ENCODE results near the gene GPHN. TPM values are rescaled to one million over a fixed set of nuclear protein-coding genes. Genes with fewer than 3 reads are reported as not detected.

The GPHN gene
- total and polyA plus RNA-seq, 4 donors, result 9.1 to 57.6 (median 33.9) TPM

DNA sequence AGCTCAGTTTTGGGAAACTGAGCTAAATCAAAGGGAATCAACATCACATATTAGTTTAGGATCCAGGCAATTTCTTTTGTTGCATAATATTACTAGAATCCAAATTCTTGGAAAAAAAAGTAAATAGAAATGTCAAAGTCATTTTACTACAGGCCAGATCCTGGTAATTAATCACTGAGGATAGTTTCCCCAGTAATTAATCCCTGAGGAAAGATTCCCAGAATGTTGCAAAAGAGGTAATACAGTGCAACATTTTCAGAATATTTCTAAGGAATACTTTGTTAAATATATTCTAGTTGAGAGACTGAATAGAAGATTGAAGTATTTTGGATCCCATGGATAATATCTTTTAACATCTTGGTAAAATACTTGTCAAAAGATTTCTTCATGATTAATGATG is 474.3 kb downstream of the GPHN start:
- Histone ChIP-seq H3K27ac (ENCODE audit: low read depth in 1 of 2, low read length in 1 of 2) (no peak overlapping the region), H3K9ac (ENCODE audit: insufficient read depth in 1 of 2, low read length in 2 of 2) (no peak overlapping the region), H3K27me3 (ENCODE audit: control insufficient read depth in 3 of 3, insufficient read depth in 3 of 3, low read length in 2 of 3) (no peaks in the 10 kb centered on the region), H3K4me1 (ENCODE audit: control insufficient read depth in 5 of 5, insufficient read depth in 5 of 5, low read length in 5 of 5) (no peaks in the 10 kb centered on the region), H3K9me3 (ENCODE audit: control insufficient read depth in 4 of 4, insufficient read depth in 3 of 4, low read length in 3 of 4) (no peaks in the 10 kb centered on the region), H3K4me3 (no peak overlapping the region), H3K36me3 (ENCODE audit: control insufficient read depth in 4 of 4, insufficient read depth in 4 of 4, low read length in 4 of 4) (peaks cover 0 to 4% (median 0%) of the 10 kb centered on the region in 4 donors)
- DNase-seq (no peak), ATAC-seq (ENCODE audit: insufficient read depth, low FRiP score) (no peak)
- TF ChIP-seq, protein P1, sequence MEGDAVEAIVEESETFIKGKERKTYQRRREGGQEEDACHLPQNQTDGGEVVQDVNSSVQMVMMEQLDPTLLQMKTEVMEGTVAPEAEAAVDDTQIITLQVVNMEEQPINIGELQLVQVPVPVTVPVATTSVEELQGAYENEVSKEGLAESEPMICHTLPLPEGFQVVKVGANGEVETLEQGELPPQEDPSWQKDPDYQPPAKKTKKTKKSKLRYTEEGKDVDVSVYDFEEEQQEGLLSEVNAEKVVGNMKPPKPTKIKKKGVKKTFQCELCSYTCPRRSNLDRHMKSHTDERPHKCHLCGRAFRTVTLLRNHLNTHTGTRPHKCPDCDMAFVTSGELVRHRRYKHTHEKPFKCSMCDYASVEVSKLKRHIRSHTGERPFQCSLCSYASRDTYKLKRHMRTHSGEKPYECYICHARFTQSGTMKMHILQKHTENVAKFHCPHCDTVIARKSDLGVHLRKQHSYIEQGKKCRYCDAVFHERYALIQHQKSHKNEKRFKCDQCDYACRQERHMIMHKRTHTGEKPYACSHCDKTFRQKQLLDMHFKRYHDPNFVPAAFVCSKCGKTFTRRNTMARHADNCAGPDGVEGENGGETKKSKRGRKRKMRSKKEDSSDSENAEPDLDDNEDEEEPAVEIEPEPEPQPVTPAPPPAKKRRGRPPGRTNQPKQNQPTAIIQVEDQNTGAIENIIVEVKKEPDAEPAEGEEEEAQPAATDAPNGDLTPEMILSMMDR (IDR thresholded peaks at IDR 0.05; ENCODE audit: control extremely low read depth, extremely low read depth), result no peak

- H3K27me3 ChIP-seq (ENCODE audit: control insufficient read depth in 3 of 3, insufficient read depth in 3 of 3, low read length in 2 of 3), result no peaks in the 10 kb centered on the region
- H3K4me3 ChIP-seq, result no peak overlapping the region
- peaks cover 0 to 3% (median 0%) of the 10 kb centered on the region in 4 donors for H3K36me3 ChIP-seq (ENCODE audit: control insufficient read depth in 4 of 4, insufficient read depth in 4 of 4, low read length in 4 of 4)
- H3K4me1 ChIP-seq (ENCODE audit: control insufficient read depth in 5 of 5, insufficient read depth in 5 of 5, low read length in 5 of 5), result no peaks in the 10 kb centered on the region
- H3K9me3 ChIP-seq (ENCODE audit: control insufficient read depth in 4 of 4, insufficient read depth in 3 of 4, low read length in 3 of 4), result no peaks in the 10 kb centered on the region
- ATAC-seq (ENCODE audit: insufficient read depth, low FRiP score), result no peak
- no peak for DNase-seq
- H3K9ac ChIP-seq (ENCODE audit: insufficient read depth in 1 of 2, low read length in 2 of 2), result no peak overlapping the region
- TF ChIP-seq, protein P1 (IDR thresholded peaks at IDR 0.05; ENCODE audit: control extremely low read depth, extremely low read depth), result no peak
- no peak overlapping the region for H3K27ac ChIP-seq (ENCODE audit: low read depth in 1 of 2, low read length in 1 of 2)
- WGBS, 2 donors, result 89 to 93% methylated on average over 2 of the region's 2 CpGs
Observed at GRCh38 chr14:66992776-66993175, 484.8 kb downstream of the GPHN start.

- no peak overlapping the region for H3K4me3 ChIP-seq
- no peak for DNase-seq
- no peak for ATAC-seq (ENCODE audit: insufficient read depth, low FRiP score)
- H3K36me3 ChIP-seq (ENCODE audit: control insufficient read depth in 4 of 4, insufficient read depth in 4 of 4, low read length in 4 of 4), result no peaks in the 10 kb centered on the region
- no peak overlapping the region for H3K27ac ChIP-seq (ENCODE audit: low read depth in 1 of 2, low read length in 1 of 2)
- H3K4me1 ChIP-seq (ENCODE audit: control insufficient read depth in 5 of 5, insufficient read depth in 5 of 5, low read length in 5 of 5), result no peaks in the 10 kb centered on the region
- no peaks in the 10 kb centered on the region for H3K27me3 ChIP-seq (ENCODE audit: control insufficient read depth in 3 of 3, insufficient read depth in 3 of 3, low read length in 2 of 3)
- TF ChIP-seq, protein P1 (IDR thresholded peaks at IDR 0.05; ENCODE audit: control extremely low read depth, extremely low read depth), result no peak
- 73 to 93% methylated on average over 1 of the region's 1 CpG for WGBS, 2 donors
- no peaks in the 10 kb centered on the region for H3K9me3 ChIP-seq (ENCODE audit: control insufficient read depth in 4 of 4, insufficient read depth in 3 of 4, low read length in 3 of 4)
- no peak overlapping the region for H3K9ac ChIP-seq (ENCODE audit: insufficient read depth in 1 of 2, low read length in 2 of 2)
Observed at GRCh38 chr14:66993512-66993911, 485.6 kb downstream of the GPHN start.

DNA sequence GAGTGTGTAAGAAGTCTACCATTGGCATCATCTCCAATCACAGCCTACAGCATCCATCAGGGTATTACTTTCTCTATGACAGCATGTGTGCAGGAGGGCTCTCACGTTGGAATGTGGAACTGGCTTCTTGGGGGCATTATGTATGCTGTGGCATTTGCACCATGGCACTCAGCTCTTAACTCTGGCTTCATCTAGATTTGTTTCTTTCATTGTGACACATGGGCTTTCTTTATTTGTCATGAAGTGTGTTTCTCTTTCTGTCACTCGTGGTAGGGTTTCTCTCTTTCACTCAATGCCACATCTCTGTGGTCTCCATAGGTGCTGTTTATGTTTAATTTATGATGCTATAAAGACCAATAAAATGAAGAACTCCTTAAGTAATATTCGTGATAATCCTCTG is 490.1 kb downstream of the GPHN start:
- ATAC-seq (ENCODE audit: insufficient read depth, low FRiP score) (no peak), DNase-seq (no peak)
- 86 to 91% methylated on average over 3 of the region's 3 CpGs for WGBS, 2 donors
- Histone ChIP-seq H3K4me3 (no peak overlapping the region), H3K4me1 (ENCODE audit: control insufficient read depth in 5 of 5, insufficient read depth in 5 of 5, low read length in 5 of 5) (no peaks in the 10 kb centered on the region), H3K9me3 (ENCODE audit: control insufficient read depth in 4 of 4, insufficient read depth in 3 of 4, low read length in 3 of 4) (no peaks in the 10 kb centered on the region), H3K9ac (ENCODE audit: insufficient read depth in 1 of 2, low read length in 2 of 2) (no peak overlapping the region), H3K36me3 (ENCODE audit: control insufficient read depth in 4 of 4, insufficient read depth in 4 of 4, low read length in 4 of 4) (no peaks in the 10 kb centered on the region), H3K27me3 (ENCODE audit: control insufficient read depth in 3 of 3, insufficient read depth in 3 of 3, low read length in 2 of 3) (no peaks in the 10 kb centered on the region), H3K27ac (ENCODE audit: low read depth in 1 of 2, low read length in 1 of 2) (no peak overlapping the region)
- TF ChIP-seq, protein P1 (IDR thresholded peaks at IDR 0.05; ENCODE audit: control extremely low read depth, extremely low read depth), result no peak

Data from lung (tissue), 12 donors.